ENCODE data around the gene FXYD4.
"Not testable (repeated sequence)": the region's sequence is repeated elsewhere in the genome, so short reads cannot be mapped to it uniquely, and the experiment has no call there.

The FXYD4 gene

GRCh38 chr10:43419997-43420368 lies 48.5 kb downstream of the FXYD4 start:
- DNase-seq (ENCODE audit: low spot score): no peak

GRCh38 chr10:43420369-43421200 lies 49.1 kb downstream of the FXYD4 start:
- peak; percentile 36 for TF ChIP-seq CTCF (IDR thresholded peaks at IDR 0.05; ENCODE audit: borderline replicate concordance, control extremely low read depth, extremely low read depth, insufficient read depth, missing control alignments)
- in situ Hi-C loops (cut with MboI; ENCODE audit: low sequenced_read_pairs, unreplicated experiment): no loop called here
- DNase-seq (ENCODE audit: low spot score): peak; percentile 80

More at GRCh38 chr10:43419997-43420368, 48.5 kb downstream of the FXYD4 start:
- TF ChIP-seq CTCF (IDR thresholded peaks at IDR 0.05; ENCODE audit: borderline replicate concordance, control extremely low read depth, extremely low read depth, insufficient read depth, missing control alignments): no peak
- in situ Hi-C loops (cut with MboI; ENCODE audit: low sequenced_read_pairs, unreplicated experiment): no loop called here

GRCh38 chr10:43421201-43421507 lies 49.7 kb downstream of the FXYD4 start:
- in situ Hi-C loops (cut with MboI; ENCODE audit: low sequenced_read_pairs, unreplicated experiment): no loop called here
- no peak for TF ChIP-seq CTCF (IDR thresholded peaks at IDR 0.05; ENCODE audit: borderline replicate concordance, control extremely low read depth, extremely low read depth, insufficient read depth, missing control alignments)
- DNase-seq (ENCODE audit: low spot score): no peak

- in situ Hi-C loops (cut with MboI; ENCODE audit: low sequenced_read_pairs, unreplicated experiment): no loop called here
- TF ChIP-seq CTCF (IDR thresholded peaks at IDR 0.05; ENCODE audit: borderline replicate concordance, control extremely low read depth, extremely low read depth, insufficient read depth, missing control alignments): no peak
- DNase-seq (ENCODE audit: low spot score): no peak
Measured at GRCh38 chr10:43421519-43421918, 50.1 kb downstream of the FXYD4 start.

- DNase-seq (ENCODE audit: low spot score); in situ Hi-C loops (cut with MboI; ENCODE audit: low sequenced_read_pairs, unreplicated experiment): not testable (repeated sequence)
Measured at GRCh38 chr10:43421944-43422343, 50.5 kb downstream of the FXYD4 start.

GRCh38 chr10:43424416-43424815 lies 53.0 kb downstream of the FXYD4 start:
- in situ Hi-C loops (cut with MboI; ENCODE audit: low sequenced_read_pairs, unreplicated experiment): no loop called here
- no peak for TF ChIP-seq CTCF (IDR thresholded peaks at IDR 0.05; ENCODE audit: borderline replicate concordance, control extremely low read depth, extremely low read depth, insufficient read depth, missing control alignments)
- no peak for DNase-seq (ENCODE audit: low spot score)
